ENCODE results near the gene TYW5.

DNA sequence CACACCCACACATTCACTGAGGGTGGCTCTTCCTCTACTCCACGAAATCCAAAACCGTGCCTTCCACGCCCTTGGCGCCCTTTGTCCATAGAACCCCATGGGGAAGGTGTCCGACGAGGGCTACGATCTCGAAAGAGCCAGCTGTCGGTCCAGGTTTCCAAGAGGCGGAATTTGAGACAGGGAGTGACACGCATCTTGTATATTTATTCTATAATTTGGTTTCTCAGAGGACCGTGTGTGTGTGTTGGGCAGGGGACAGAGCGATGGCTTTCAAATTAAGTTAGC, 43.5 kb downstream of the TYW5 start:
- TF ChIP-seq, protein P1, sequence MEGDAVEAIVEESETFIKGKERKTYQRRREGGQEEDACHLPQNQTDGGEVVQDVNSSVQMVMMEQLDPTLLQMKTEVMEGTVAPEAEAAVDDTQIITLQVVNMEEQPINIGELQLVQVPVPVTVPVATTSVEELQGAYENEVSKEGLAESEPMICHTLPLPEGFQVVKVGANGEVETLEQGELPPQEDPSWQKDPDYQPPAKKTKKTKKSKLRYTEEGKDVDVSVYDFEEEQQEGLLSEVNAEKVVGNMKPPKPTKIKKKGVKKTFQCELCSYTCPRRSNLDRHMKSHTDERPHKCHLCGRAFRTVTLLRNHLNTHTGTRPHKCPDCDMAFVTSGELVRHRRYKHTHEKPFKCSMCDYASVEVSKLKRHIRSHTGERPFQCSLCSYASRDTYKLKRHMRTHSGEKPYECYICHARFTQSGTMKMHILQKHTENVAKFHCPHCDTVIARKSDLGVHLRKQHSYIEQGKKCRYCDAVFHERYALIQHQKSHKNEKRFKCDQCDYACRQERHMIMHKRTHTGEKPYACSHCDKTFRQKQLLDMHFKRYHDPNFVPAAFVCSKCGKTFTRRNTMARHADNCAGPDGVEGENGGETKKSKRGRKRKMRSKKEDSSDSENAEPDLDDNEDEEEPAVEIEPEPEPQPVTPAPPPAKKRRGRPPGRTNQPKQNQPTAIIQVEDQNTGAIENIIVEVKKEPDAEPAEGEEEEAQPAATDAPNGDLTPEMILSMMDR (IDR thresholded peaks at IDR 0.05), result no peak
- no peak for TF ChIP-seq POLR2A (IDR thresholded peaks at IDR 0.05)
